HG02884 (cell line): Measurements from ENCODE around the gene CRYBB1.

Source experiments
- ATAC-seq: cut with Tn5 transposase; IDR thresholded peaks from one replicate; pipeline ENCODE4 v1.9.1; 2021; ENCODE audit warnings: mild to moderate bottlenecking, moderate library complexity; ENCODE audit not compliant: unreplicated experiment

Gene CRYBB1

GRCh38 chr22:26581633-26582168 lies 36.1 kb downstream of the CRYBB1 start:
- no peak for ATAC-seq

GRCh38 chr22:26581026-26581425 lies 36.8 kb downstream of the CRYBB1 start:
- no peak for ATAC-seq

GRCh38 chr22:26580240-26580962 lies 37.4 kb downstream of the CRYBB1 start:
- no peak for ATAC-seq

- ATAC-seq: peak; percentile 62
Observed at GRCh38 chr22:26579331-26579886, 38.4 kb downstream of the CRYBB1 start.

GRCh38 chr22:26577081-26577480 lies 40.7 kb downstream of the CRYBB1 start:
- ATAC-seq: no peak

- no peak for ATAC-seq
Observed at GRCh38 chr22:26576026-26576680, 41.7 kb downstream of the CRYBB1 start.

GRCh38 chr22:26574001-26574723 lies 43.7 kb downstream of the CRYBB1 start:
- no peak for ATAC-seq

GRCh38 chr22:26573026-26573662 lies 44.7 kb downstream of the CRYBB1 start:
- ATAC-seq: no peak

- ATAC-seq: no peak
Observed at GRCh38 chr22:26570864-26571525, 46.8 kb downstream of the CRYBB1 start.

- ATAC-seq: no peak
Observed at GRCh38 chr22:26570115-26570514, 47.7 kb downstream of the CRYBB1 start.

- no peak for ATAC-seq
Observed at GRCh38 chr22:26568207-26568706, 49.6 kb downstream of the CRYBB1 start.

- ATAC-seq: no peak
Observed at GRCh38 chr22:26567610-26568009, 50.2 kb downstream of the CRYBB1 start.

GRCh38 chr22:26566994-26567393 lies 50.8 kb downstream of the CRYBB1 start:
- no peak for ATAC-seq

GRCh38 chr22:26565889-26566288 lies 51.9 kb downstream of the CRYBB1 start:
- no peak for ATAC-seq

GRCh38 chr22:26565181-26565580 lies 52.6 kb downstream of the CRYBB1 start:
- no peak for ATAC-seq

- no peak for ATAC-seq
Observed at GRCh38 chr22:26564672-26565071, 53.2 kb downstream of the CRYBB1 start.

GRCh38 chr22:26564181-26564580 lies 53.6 kb downstream of the CRYBB1 start:
- ATAC-seq: no peak

GRCh38 chr22:26563022-26563421 lies 54.8 kb downstream of the CRYBB1 start:
- ATAC-seq: no peak

- no peak for ATAC-seq
Observed at GRCh38 chr22:26561756-26562417, 55.9 kb downstream of the CRYBB1 start.
